CD8-positive, alpha-beta memory T cell (primary cell): ENCODE data around the gene EIF2A. TPM values are rescaled to one million over a fixed set of nuclear protein-coding genes. Genes with fewer than 3 reads are reported as not detected.

Experiments used
- CTCF ChIA-PET: fragments of 350-600 bp; sonication (Branson Sonifier 250); formaldehyde crosslinking; loops from one replicate; lab custom pipeline; 2021; ENCODE audit warnings: antibody characterized with exemption; lab: Charles Lee
- POLR2A ChIA-PET: fragments of 350-600 bp; sonication (Branson Sonifier 250); formaldehyde crosslinking; loops from one replicate; lab custom pipeline; 2021; ENCODE audit warnings: antibody characterized with exemption; lab: Charles Lee
- DNase-seq, 5 donors: peaks; one replicate each; pipeline versions ENCODE4 v3.0.0 to v3.0.0-alpha.2; 2020 to 2022; ENCODE audit warnings: mixed read lengths in 1 of 5
- H3K27ac ChIP-seq: one replicate; pipeline ENCODE4 v1.7.0; 2013; ENCODE audit warnings: low read depth, mild to moderate bottlenecking, low read length, moderate library complexity
- H3K27me3 ChIP-seq: 2 replicates; pipeline ENCODE4 v1.7.0; 2013; ENCODE audit warnings: low read length, mild to moderate bottlenecking; ENCODE audit not compliant: insufficient read depth, poor library complexity, severe bottlenecking
- H3K36me3 ChIP-seq: 2 replicates; pipeline ENCODE4 v1.7.0; 2013; ENCODE audit warnings: mild to moderate bottlenecking, low read length, moderate library complexity; ENCODE audit not compliant: insufficient read depth
- H3K4me1 ChIP-seq: 2 replicates; pipeline ENCODE4 v1.7.0; 2013; ENCODE audit warnings: mild to moderate bottlenecking, low read length, moderate library complexity; ENCODE audit not compliant: insufficient read depth
- H3K4me3 ChIP-seq: 2 replicates; pipeline ENCODE4 v1.7.0; 2013; ENCODE audit warnings: mild to moderate bottlenecking, low read length
- H3K9me3 ChIP-seq: 2 replicates; pipeline ENCODE4 v1.7.0; 2013; ENCODE audit warnings: mild to moderate bottlenecking, low read length
- H3K27ac Mint-ChIP-seq, 8 donors: one replicate each; pipeline ENCODE4 v1.8.0; 2020 to 2021; ENCODE audit warnings: mixed read lengths in 8 of 8, mild to moderate bottlenecking in 6 of 8, inconsistent platforms in 3 of 8, moderate library complexity in 3 of 8
- H3K27me3 Mint-ChIP-seq, 2 donors: one replicate each; pipeline ENCODE4 v1.8.0; 2020 to 2021; ENCODE audit warnings: mixed read lengths in 2 of 2, mild to moderate bottlenecking in 1 of 2, moderate library complexity in 1 of 2
- H3K36me3 Mint-ChIP-seq, 3 donors: one replicate each; pipeline ENCODE4 v1.8.0; 2020 to 2021; ENCODE audit warnings: mixed read lengths in 3 of 3, inconsistent platforms in 1 of 3, mild to moderate bottlenecking in 1 of 3
- H3K4me1 Mint-ChIP-seq, 3 donors: one replicate each; pipeline ENCODE4 v1.8.0; 2020 to 2021; ENCODE audit warnings: mixed read lengths in 3 of 3, inconsistent platforms in 1 of 3, mild to moderate bottlenecking in 1 of 3
- H3K4me3 Mint-ChIP-seq, 7 donors: one replicate each; pipeline ENCODE4 v1.8.0; 2020 to 2021; ENCODE audit warnings: mixed read lengths in 7 of 7, mild to moderate bottlenecking in 6 of 7, moderate library complexity in 4 of 7, inconsistent platforms in 2 of 7
- H3K9me3 Mint-ChIP-seq, 5 donors: one replicate each; pipeline ENCODE4 v1.8.0; 2020 to 2022; ENCODE audit warnings: mixed read lengths in 5 of 5, mild to moderate bottlenecking in 3 of 5, moderate library complexity in 2 of 5, inconsistent platforms in 1 of 5
- polyA plus RNA-seq: library from polyadenylated mRNA; unstranded; fragments of 300-500 nt; fragmentation: Illumina TruSeq; gene quantifications from one replicate; pipeline ENCODE4 v1.2.3, GENCODE V29; 2021
- total RNA-seq, 2 experiments: library from RNA; stranded (reverse); gene quantifications; one replicate each; pipeline ENCODE4 v1.2.3, GENCODE V29; 2021

Gene EIF2A
- total and polyA plus RNA-seq, 3 experiments from 2014 or later: 41.5 to 131 (median 128) TPM

DNA sequence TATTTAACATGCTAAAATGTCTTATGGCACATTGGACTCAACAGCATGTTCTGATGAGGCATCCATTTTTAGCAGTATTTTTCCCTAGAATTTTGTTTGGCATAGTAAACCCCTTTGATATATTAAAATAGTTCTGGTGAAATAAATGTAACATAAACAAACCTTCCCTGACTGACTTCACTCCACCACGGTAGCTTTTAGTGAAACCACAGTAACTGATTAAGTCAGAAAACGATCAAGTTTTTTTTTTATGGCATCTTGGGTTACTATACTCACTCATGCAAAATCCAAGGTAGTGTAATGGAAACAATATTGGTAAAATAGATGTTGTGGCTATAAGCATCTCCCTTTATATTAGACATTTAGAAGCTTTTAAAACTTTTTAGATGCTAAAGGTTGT is 3.1 kb upstream of the EIF2A start:
- no peaks in the 10 kb centered on the region for H3K9me3 Mint-ChIP-seq
- H3K36me3 Mint-ChIP-seq: peaks cover 0 to 48% (median 6%) of the 10 kb centered on the region in 3 donors
- no peaks in the 10 kb centered on the region for H3K27me3 Mint-ChIP-seq
- Histone ChIP-seq H3K27ac (no peak overlapping the region), H3K36me3 (peaks cover 9% of the 10 kb centered on the region), H3K4me3 (no peak overlapping the region), H3K27me3 (no peaks in the 10 kb centered on the region), H3K4me1 (peaks cover 37% of the 10 kb centered on the region), H3K9me3 (no peaks in the 10 kb centered on the region)
- CTCF ChIA-PET: interaction anchor here (1.2 to 1.5 kb wide), 2 partner anchors 60 to 160 kb away, joined by 3 to 4 read pairs; partner anchors contain the start of genes ERICH6 and SELENOT
- H3K4me3 Mint-ChIP-seq: peak overlapping the region in 1 of 7 donors; percentile 66
- no peak for DNase-seq
- H3K4me1 Mint-ChIP-seq: peaks cover 56 to 74% (median 69%) of the 10 kb centered on the region in 3 donors
- H3K27ac Mint-ChIP-seq: peak overlapping the region; percentile 45 to 99 (median 79)
- POLR2A ChIA-PET: interaction anchor here (3.6 to 3.8 kb wide), 2 partner anchors 135 to 219 kb away, joined by 35 to 65 read pairs; partner anchors contain the start of genes SIAH2 and TSC22D2

- DNase-seq: no peak
- Histone ChIP-seq H3K4me1 (peaks cover 37% of the 10 kb centered on the region), H3K27me3 (no peaks in the 10 kb centered on the region), H3K36me3 (peaks cover 9% of the 10 kb centered on the region), H3K27ac (no peak overlapping the region), H3K9me3 (no peaks in the 10 kb centered on the region), H3K4me3 (no peak overlapping the region)
- H3K9me3 Mint-ChIP-seq: no peaks in the 10 kb centered on the region
- no peaks in the 10 kb centered on the region for H3K27me3 Mint-ChIP-seq
- peaks cover 0 to 50% (median 7%) of the 10 kb centered on the region in 3 donors for H3K36me3 Mint-ChIP-seq
- H3K4me1 Mint-ChIP-seq: peaks cover 58 to 75% (median 73%) of the 10 kb centered on the region in 3 donors
- peak overlapping the region; percentile 56 to 99 (median 98) for H3K27ac Mint-ChIP-seq
- H3K4me3 Mint-ChIP-seq: peak overlapping the region; percentile 48 to 98 (median 94)
- POLR2A ChIA-PET: interaction anchor here (3.6 to 3.8 kb wide), 2 partner anchors 135 to 219 kb away, joined by 35 to 65 read pairs; partner anchors contain the start of genes SIAH2 and TSC22D2
- CTCF ChIA-PET: interaction anchor here (1.0 to 1.2 kb wide), 2 partner anchors 59 to 136 kb away, joined by 4 to 5 read pairs; partner anchors contain the start of genes SELENOT and TSC22D2
These were observed 2.5 kb upstream of the EIF2A start for GRCh38 chr3:150544041-150544440.

- Histone ChIP-seq H3K4me3 (peak overlapping the region; percentile 81), H3K27me3 (no peaks in the 10 kb centered on the region), H3K36me3 (peaks cover 9% of the 10 kb centered on the region), H3K4me1 (peaks cover 39% of the 10 kb centered on the region), H3K9me3 (no peaks in the 10 kb centered on the region), H3K27ac (no peak overlapping the region)
- no peaks in the 10 kb centered on the region for H3K27me3 Mint-ChIP-seq
- H3K9me3 Mint-ChIP-seq: no peaks in the 10 kb centered on the region
- peak overlapping the region; percentile 56 to 99 (median 98) for H3K27ac Mint-ChIP-seq
- ChIA-PET CTCF (interaction anchor here (0.8 to 1.2 kb wide), 3 partner anchors 17 to 136 kb away, joined by 3 to 5 read pairs (median 4); partner anchors contain the start of genes SELENOT and TSC22D2), POLR2A (interaction anchor here (0.6 to 3.8 kb wide), 5 partner anchors 58 to 218 kb away, joined by 3 to 65 read pairs (median 35); partner anchors contain the start of genes SELENOT, SIAH2 and TSC22D2)
- H3K4me1 Mint-ChIP-seq: peaks cover 58 to 76% (median 75%) of the 10 kb centered on the region in 3 donors
- no peak for DNase-seq
- peaks cover 0 to 49% (median 7%) of the 10 kb centered on the region in 3 donors for H3K36me3 Mint-ChIP-seq
- H3K4me3 Mint-ChIP-seq: peak overlapping the region; percentile 66 to 100 (median 96)
These were observed 1.9 kb upstream of the EIF2A start for GRCh38 chr3:150544726-150545125.

GRCh38 chr3:150545419-150546225 is 965 bp upstream of the EIF2A start:
- Histone ChIP-seq H3K27ac (peak overlapping the region; percentile 88), H3K36me3 (peaks cover 9% of the 10 kb centered on the region), H3K9me3 (no peaks in the 10 kb centered on the region), H3K4me1 (peaks cover 43% of the 10 kb centered on the region), H3K4me3 (peak overlapping the region; percentile 81), H3K27me3 (no peaks in the 10 kb centered on the region)
- no peaks in the 10 kb centered on the region for H3K27me3 Mint-ChIP-seq
- POLR2A ChIA-PET: interaction anchor here (0.7 to 3.8 kb wide), 9 partner anchors 8 to 217 kb away, joined by 3 to 65 read pairs (median 5); partner anchors contain the start of genes ERICH6, SELENOT, SIAH2 and TSC22D2
- DNase-seq: peak in 3 of 5 donors; percentile 9 to 72 (median 22)
- H3K36me3 Mint-ChIP-seq: peaks cover 0 to 53% (median 7%) of the 10 kb centered on the region in 3 donors
- CTCF ChIA-PET: interaction anchor here (1.0 to 1.2 kb wide), 3 partner anchors 8 to 217 kb away, joined by 3 to 8 read pairs (median 4); partner anchors contain the start of gene SIAH2
- H3K4me1 Mint-ChIP-seq: peaks cover 60 to 79% (median 79%) of the 10 kb centered on the region in 3 donors
- peak overlapping the region; percentile 92 to 100 (median 97) for H3K4me3 Mint-ChIP-seq
- peak overlapping the region; percentile 98 to 100 (median 99) for H3K27ac Mint-ChIP-seq
- H3K9me3 Mint-ChIP-seq: no peaks in the 10 kb centered on the region

- Mint-ChIP-seq H3K36me3 (peaks cover 0 to 50% (median 11%) of the 10 kb centered on the region in 3 donors), H3K9me3 (no peaks in the 10 kb centered on the region), H3K27me3 (no peaks in the 10 kb centered on the region), H3K4me3 (peak overlapping the region; percentile 92 to 100 (median 97)), H3K4me1 (peaks cover 56 to 75% (median 73%) of the 10 kb centered on the region in 3 donors), H3K27ac (peak overlapping the region; percentile 98 to 100 (median 99))
- Histone ChIP-seq H3K9me3 (no peaks in the 10 kb centered on the region), H3K4me3 (peak overlapping the region; percentile 89), H3K27me3 (no peaks in the 10 kb centered on the region), H3K27ac (peak overlapping the region; percentile 88), H3K36me3 (peaks cover 10% of the 10 kb centered on the region), H3K4me1 (peaks cover 35% of the 10 kb centered on the region)
- DNase-seq: no peak
- ChIA-PET POLR2A (interaction anchor here (1.0 to 3.8 kb wide), 8 partner anchors 27 to 216 kb away, joined by 3 to 65 read pairs (median 10); partner anchors contain the start of genes ERICH6, SELENOT, SIAH2 and TSC22D2), CTCF (interaction anchor here (0.8 to 1.0 kb wide), 2 partner anchors 55 to 215 kb away, joined by 3 to 8 read pairs; partner anchors contain the start of gene SIAH2)
These were observed 606 bp downstream of the EIF2A start for GRCh38 chr3:150547045-150547741.

GRCh38 chr3:150555859-150556436 is 9.4 kb downstream of the EIF2A start:
- POLR2A ChIA-PET: no interaction called here

GRCh38 chr3:150556792-150557191 is 10.2 kb downstream of the EIF2A start:
- H3K4me3 Mint-ChIP-seq: no peak overlapping the region
- Histone ChIP-seq H3K36me3 (peaks cover 20% of the 10 kb centered on the region), H3K9me3 (no peaks in the 10 kb centered on the region), H3K4me3 (no peak overlapping the region), H3K27ac (no peak overlapping the region), H3K4me1 (peaks cover 6% of the 10 kb centered on the region), H3K27me3 (no peaks in the 10 kb centered on the region)
- no peak for DNase-seq
- H3K27me3 Mint-ChIP-seq: no peaks in the 10 kb centered on the region
- peak overlapping the region in 1 of 8 donors; percentile 58 for H3K27ac Mint-ChIP-seq
- no peaks in the 10 kb centered on the region for H3K9me3 Mint-ChIP-seq
- peaks cover 40 to 57% (median 52%) of the 10 kb centered on the region in 3 donors for H3K4me1 Mint-ChIP-seq
- peaks cover 6 to 63% (median 13%) of the 10 kb centered on the region in 3 donors for H3K36me3 Mint-ChIP-seq
- ChIA-PET POLR2A (no interaction called here), CTCF (no interaction called here)

More at GRCh38 chr3:150555859-150556436, 9.4 kb downstream of the EIF2A start:
- Histone ChIP-seq H3K9me3 (no peaks in the 10 kb centered on the region), H3K27me3 (no peaks in the 10 kb centered on the region), H3K27ac (no peak overlapping the region), H3K4me3 (no peak overlapping the region), H3K4me1 (peaks cover 6% of the 10 kb centered on the region), H3K36me3 (peaks cover 20% of the 10 kb centered on the region)
- Mint-ChIP-seq H3K27ac (peak overlapping the region in 4 of 8 donors; percentile 46 to 85 (median 62)), H3K27me3 (no peaks in the 10 kb centered on the region), H3K4me1 (peaks cover 43 to 62% (median 55%) of the 10 kb centered on the region in 3 donors), H3K9me3 (no peaks in the 10 kb centered on the region), H3K36me3 (peaks cover 6 to 64% (median 15%) of the 10 kb centered on the region in 3 donors), H3K4me3 (no peak overlapping the region)
- CTCF ChIA-PET: no interaction called here
- no peak for DNase-seq
